OCI-LY1 (cell line): ENCODE results near the gene TIMM13.

ENCODE experiments used
- H2AFZ ChIP-seq: fragments of 200-600 bp; sonication (generic), shearing (Covaris generic); 2 replicates; pipeline ENCODE4 v1.6.0; 2014; ENCODE audit warnings: antibody characterized with exemption, mild to moderate bottlenecking, low read length
- H3F3A ChIP-seq: fragments of 200-600 bp; sonication (generic), shearing (Covaris generic); 2 replicates; pipeline ENCODE4 v1.6.0; 2014; ENCODE audit warnings: mild to moderate bottlenecking, antibody characterized with exemption, low read length, moderate library complexity; ENCODE audit not compliant: insufficient read depth
- H3K27ac ChIP-seq: fragments of 200-600 bp; sonication (generic); 2 replicates; pipeline ENCODE4 v1.5.1; 2014; ENCODE audit warnings: low read length, mixed run types, mild to moderate bottlenecking, low read depth; ENCODE audit not compliant: poor library complexity, severe bottlenecking
- H3K27me3 ChIP-seq: fragments of 200-600 bp; sonication (generic); 2 replicates; pipeline ENCODE4 v1.6.0; 2014; ENCODE audit warnings: antibody characterized with exemption, mild to moderate bottlenecking, low read length, moderate library complexity; ENCODE audit not compliant: insufficient read depth
- H3K36me3 ChIP-seq: fragments of 200-600 bp; sonication (generic); 2 replicates; pipeline ENCODE4 v1.6.1; 2014; ENCODE audit warnings: mild to moderate bottlenecking, antibody characterized with exemption, low read length, moderate library complexity, mixed read lengths; ENCODE audit not compliant: insufficient read depth
- H3K4me1 ChIP-seq: fragments of 200-600 bp; sonication (generic); 2 replicates; pipeline ENCODE4 v1.5.1; 2014; ENCODE audit warnings: mild to moderate bottlenecking, low read length, moderate library complexity; ENCODE audit not compliant: insufficient read depth, severe bottlenecking
- H3K4me2 ChIP-seq: fragments of 200-600 bp; sonication (generic), shearing (Covaris generic); 2 replicates; pipeline ENCODE4 v1.6.1; 2014; ENCODE audit warnings: low read length
- H3K4me3 ChIP-seq: fragments of 200-600 bp; sonication (generic); 2 replicates; pipeline ENCODE4 v1.5.1; 2014; ENCODE audit warnings: low read length, low read depth, mild to moderate bottlenecking, mixed read lengths; ENCODE audit not compliant: poor library complexity, severe bottlenecking
- H3K79me2 ChIP-seq: fragments of 200-600 bp; shearing (Covaris generic); 2 replicates; pipeline ENCODE4 v1.6.1; 2016; ENCODE audit warnings: mixed run types, low read length, mixed read lengths; ENCODE audit not compliant: insufficient read depth
- H3K9ac ChIP-seq: fragments of 200-600 bp; sonication (generic), shearing (Covaris generic); 2 replicates; pipeline ENCODE4 v1.6.1; 2014; ENCODE audit warnings: mild to moderate bottlenecking, low read length, mixed read lengths
- H3K9me2 ChIP-seq: fragments of 200-600 bp; sonication (generic), shearing (Covaris generic); 2 replicates; pipeline ENCODE4 v1.6.1; 2014; ENCODE audit warnings: low read depth, mild to moderate bottlenecking, low read length, mixed read lengths
- H3K9me3 ChIP-seq: fragments of 200-600 bp; shearing (Covaris generic); 2 replicates; pipeline ENCODE4 v1.6.1; 2014; ENCODE audit warnings: low read length, mixed read lengths
- H4K20me1 ChIP-seq: fragments of 200-600 bp; sonication (generic), shearing (Covaris generic); 2 replicates; pipeline ENCODE4 v1.6.0; 2016; ENCODE audit warnings: mild to moderate bottlenecking, low read length; ENCODE audit not compliant: insufficient read depth
- EZH2 ChIP-seq: fragments of 200-600 bp; sonication (generic), shearing (Covaris generic); IDR thresholded peaks from 2 replicates; pipeline ENCODE4 v1.8.0; 2017; ENCODE audit warnings: borderline replicate concordance, mixed run types, mild to moderate bottlenecking, antibody characterized with exemption, low read length, moderate library complexity, mixed read lengths
- TF ChIP-seq, protein P1 (sequence below): fragments of 200-600 bp; sonication (generic), shearing (Covaris generic); IDR thresholded peaks from 2 replicates; pipeline ENCODE4 v1.5.1; 2017; ENCODE audit warnings: mild to moderate bottlenecking, antibody characterized with exemption, low read length, moderate library complexity, mixed read lengths

TIMM13 gene

GRCh38 chr19:2412449-2412848 lies 14.9 kb downstream of the TIMM13 start:
- Histone ChIP-seq H3K36me3 (peaks cover 18% of the 10 kb centered on the region), H3K9me2 (no peaks in the 10 kb centered on the region), H3K4me3 (no peak overlapping the region), H3K79me2 (no peaks in the 10 kb centered on the region), H3F3A (no peaks in the 10 kb centered on the region), H3K4me1 (no peaks in the 10 kb centered on the region), H2AFZ (no peak overlapping the region), H4K20me1 (no peaks in the 10 kb centered on the region), H3K9ac (no peak overlapping the region), H3K27ac (no peak overlapping the region), H3K27me3 (no peaks in the 10 kb centered on the region; the same call in 1 of the 2 replicates), H3K4me2 (no peak overlapping the region), H3K9me3 (no peaks in the 10 kb centered on the region)
- TF ChIP-seq, protein P1, sequence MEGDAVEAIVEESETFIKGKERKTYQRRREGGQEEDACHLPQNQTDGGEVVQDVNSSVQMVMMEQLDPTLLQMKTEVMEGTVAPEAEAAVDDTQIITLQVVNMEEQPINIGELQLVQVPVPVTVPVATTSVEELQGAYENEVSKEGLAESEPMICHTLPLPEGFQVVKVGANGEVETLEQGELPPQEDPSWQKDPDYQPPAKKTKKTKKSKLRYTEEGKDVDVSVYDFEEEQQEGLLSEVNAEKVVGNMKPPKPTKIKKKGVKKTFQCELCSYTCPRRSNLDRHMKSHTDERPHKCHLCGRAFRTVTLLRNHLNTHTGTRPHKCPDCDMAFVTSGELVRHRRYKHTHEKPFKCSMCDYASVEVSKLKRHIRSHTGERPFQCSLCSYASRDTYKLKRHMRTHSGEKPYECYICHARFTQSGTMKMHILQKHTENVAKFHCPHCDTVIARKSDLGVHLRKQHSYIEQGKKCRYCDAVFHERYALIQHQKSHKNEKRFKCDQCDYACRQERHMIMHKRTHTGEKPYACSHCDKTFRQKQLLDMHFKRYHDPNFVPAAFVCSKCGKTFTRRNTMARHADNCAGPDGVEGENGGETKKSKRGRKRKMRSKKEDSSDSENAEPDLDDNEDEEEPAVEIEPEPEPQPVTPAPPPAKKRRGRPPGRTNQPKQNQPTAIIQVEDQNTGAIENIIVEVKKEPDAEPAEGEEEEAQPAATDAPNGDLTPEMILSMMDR: no peak
- TF ChIP-seq EZH2: no peak

- Histone ChIP-seq H2AFZ (no peak overlapping the region), H3K9me2 (no peaks in the 10 kb centered on the region), H3K79me2 (no peaks in the 10 kb centered on the region), H4K20me1 (no peaks in the 10 kb centered on the region), H3F3A (no peaks in the 10 kb centered on the region), H3K4me1 (no peaks in the 10 kb centered on the region), H3K4me3 (no peak overlapping the region), H3K9ac (no peak overlapping the region), H3K36me3 (peaks cover 14% of the 10 kb centered on the region), H3K4me2 (no peak overlapping the region), H3K27ac (no peak overlapping the region), H3K27me3 (no peaks in the 10 kb centered on the region; the same call in 1 of the 2 replicates), H3K9me3 (no peaks in the 10 kb centered on the region)
- TF ChIP-seq, protein P1: no peak
- no peak for TF ChIP-seq EZH2
Measured at GRCh38 chr19:2411709-2412108, 15.7 kb downstream of the TIMM13 start.

DNA sequence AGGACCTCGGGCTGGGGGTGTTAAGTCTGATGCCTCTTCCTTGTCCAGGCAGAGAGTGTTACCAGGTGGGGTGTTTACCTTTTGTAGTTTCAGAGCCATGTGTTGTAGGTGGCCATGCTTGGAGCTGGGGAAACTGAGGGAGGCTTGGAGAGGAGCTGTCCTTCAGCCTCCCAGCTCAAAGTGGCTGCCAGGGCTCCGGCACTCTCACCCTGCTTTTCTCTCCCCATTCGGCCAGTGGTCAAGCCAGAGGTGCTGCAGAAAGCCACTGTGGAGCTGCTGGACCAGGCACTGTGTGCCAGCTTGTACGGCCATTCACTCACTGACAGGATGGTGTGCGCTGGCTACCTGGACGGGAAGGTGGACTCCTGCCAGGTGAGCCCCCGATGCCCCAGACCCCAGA lies 17.4 kb downstream of the TIMM13 start:
- no peaks in the 10 kb centered on the region for H3K79me2 ChIP-seq
- no peaks in the 10 kb centered on the region for H4K20me1 ChIP-seq
- no peak for TF ChIP-seq EZH2
- no peak overlapping the region for H3K4me2 ChIP-seq
- no peaks in the 10 kb centered on the region for H3K9me2 ChIP-seq
- no peaks in the 10 kb centered on the region; the same call in 1 of the 2 replicates for H3K27me3 ChIP-seq
- no peaks in the 10 kb centered on the region for H3K36me3 ChIP-seq
- no peak overlapping the region for H3K4me3 ChIP-seq
- no peak overlapping the region for H3K9ac ChIP-seq
- H3K4me1 ChIP-seq: no peaks in the 10 kb centered on the region
- H2AFZ ChIP-seq: no peak overlapping the region
- no peak overlapping the region for H3K27ac ChIP-seq
- H3K9me3 ChIP-seq: no peaks in the 10 kb centered on the region
- no peaks in the 10 kb centered on the region for H3F3A ChIP-seq

DNA sequence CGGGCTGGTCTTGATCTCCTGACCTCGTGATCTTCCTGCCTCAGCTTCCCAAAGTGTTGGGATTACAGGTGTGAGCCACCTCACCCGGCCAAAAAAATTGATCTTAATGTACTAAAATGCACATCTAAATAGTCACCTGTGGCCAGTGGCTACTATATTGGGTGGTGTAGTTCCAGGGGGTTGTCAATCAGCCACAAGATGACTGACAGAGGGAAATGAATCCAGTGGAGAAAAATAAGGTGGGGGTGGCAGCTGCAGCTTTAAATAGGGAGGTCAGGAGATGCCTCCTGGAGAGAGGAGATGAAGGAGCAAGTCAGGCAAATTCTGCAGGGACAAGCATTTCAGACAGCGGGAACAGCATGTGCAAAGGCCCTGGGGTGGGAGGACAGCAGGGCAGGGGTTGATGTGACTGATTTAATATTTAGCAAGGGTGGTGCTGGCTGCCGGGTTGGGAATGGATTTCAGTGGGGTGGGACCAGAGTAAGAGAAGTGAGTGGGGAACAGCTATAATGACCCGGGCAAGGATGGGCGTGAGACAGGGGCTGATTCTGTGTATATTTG lies 18.0 kb downstream of the TIMM13 start:
- Histone ChIP-seq H3K4me2 (no peak overlapping the region), H3K4me1 (no peaks in the 10 kb centered on the region), H3F3A (no peaks in the 10 kb centered on the region), H3K36me3 (no peaks in the 10 kb centered on the region), H3K9me2 (no peaks in the 10 kb centered on the region), H3K9me3 (no peaks in the 10 kb centered on the region), H3K27me3 (no peaks in the 10 kb centered on the region; the same call in 1 of the 2 replicates), H3K27ac (no peak overlapping the region), H2AFZ (no peak overlapping the region), H3K79me2 (no peaks in the 10 kb centered on the region), H3K9ac (no peak overlapping the region), H3K4me3 (no peak overlapping the region), H4K20me1 (no peaks in the 10 kb centered on the region)
- TF ChIP-seq, protein P1: no peak
- TF ChIP-seq EZH2: no peak
